HepG2 (cell line): ENCODE data around the gene CHMP2B. TPM values are rescaled to one million over a fixed set of nuclear protein-coding genes. Genes with fewer than 3 reads are reported as not detected.
A peak's percentile ranks its signal among the peaks of the same experiment; 100 is the strongest.

ENCODE experiments used
- ATAC-seq: fragments of 200-7000 bp; cut with Tn5 transposase; 3 replicates; pipeline ENCODE4 v1.9.1; 2020; ENCODE audit warnings: mild to moderate bottlenecking, moderate library complexity
- BruUV-seq: library from RNA; stranded (reverse); fragments of 400-500 nt; replicated peaks from 2 replicates; lab custom pipeline; 2021; lab: Mats Ljungman, UMichigan
- CTCF ChIA-PET: fragments of 300-600 bp; formaldehyde crosslinking; extraction: SDS; loops from one replicate; lab custom pipeline; 2021; ENCODE audit warnings: low total read pairs, inconsistent platforms, low intra/inter-chr PET ratio; lab: Yijun Ruan, JAX
- POLR2A ChIA-PET: fragments of 350-600 bp; sonication (Branson Sonifier 250); formaldehyde crosslinking; loops from one replicate; lab custom pipeline; 2020; ENCODE audit warnings: antibody characterized with exemption, inconsistent platforms; lab: Yijun Ruan, JAX
- DNase-seq: peaks from one replicate; pipeline ENCODE4 v3.0.0-alpha.2; 2015; ENCODE audit warnings: low spot score
- FAIRE-seq: peaks from 3 replicates; lab custom pipeline; 2011; peaks lifted over from hg19 to GRCh38; lab: Jason Lieb, UNC
- H2AFZ ChIP-seq: one replicate; pipeline ENCODE4 v1.6.1; 2011; ENCODE audit warnings: low read length, inconsistent platforms
- H3K27ac ChIP-seq: fragments of 300-600 bp; 3 replicates; pipeline ENCODE4 v1.8.0; 2011; ENCODE audit warnings: mixed run types, mild to moderate bottlenecking, mixed read lengths, low read length, inconsistent platforms; ENCODE audit not compliant: insufficient read depth; ENCODE audit errors: extremely low read length
- H3K27me3 ChIP-seq, 2 experiments: fragments of 200-600 bp in 1 of 2; 2 replicates in 1 of 2; 3 replicates in 1 of 2; pipeline versions ENCODE4 v1.6.0 to v1.8.0; 2011; ENCODE audit warnings: low read length in 2 of 2, mild to moderate bottlenecking in 2 of 2, moderate library complexity in 2 of 2, inconsistent platforms in 1 of 2; ENCODE audit not compliant: insufficient read depth in 2 of 2, control insufficient read depth in 1 of 2
- H3K36me3 ChIP-seq, 2 experiments: fragments of 200-600 bp in 1 of 2; replicated peaks in 1 of 2; 2 replicates in 1 of 2; 3 replicates in 1 of 2; pipeline versions ENCODE4 v1.5.1 to v1.8.0; 2011; ENCODE audit warnings: low read length in 2 of 2, inconsistent platforms in 1 of 2; ENCODE audit not compliant: insufficient read depth in 2 of 2, control insufficient read depth in 1 of 2
- H3K4me1 ChIP-seq: 2 replicates; pipeline ENCODE4 v1.5.1; 2012; ENCODE audit warnings: low read length, inconsistent platforms; ENCODE audit not compliant: insufficient read depth
- H3K4me2 ChIP-seq: 2 replicates; pipeline ENCODE4 v1.6.0; 2011; ENCODE audit warnings: low read depth, low read length, inconsistent platforms
- H3K4me3 ChIP-seq, 3 experiments: fragments of 200-600 bp in 1 of 3; sonication (generic), shearing (Covaris generic) in 1 of 3; replicated peaks in 1 of 3; 2 replicates each; pipeline ENCODE4 v1.5.1; 2011 to 2016; ENCODE audit warnings: low read length in 3 of 3, inconsistent platforms in 2 of 3, low read depth in 2 of 3, mild to moderate bottlenecking in 2 of 3, control low read depth in 1 of 3, mixed read lengths in 1 of 3; ENCODE audit not compliant: insufficient read depth in 1 of 3
- H3K79me2 ChIP-seq: one replicate; pipeline ENCODE4 v1.6.1; 2011; ENCODE audit warnings: low read length, inconsistent platforms; ENCODE audit not compliant: insufficient read depth
- H3K9ac ChIP-seq: 2 replicates; pipeline ENCODE4 v1.6.0; 2011; ENCODE audit warnings: mild to moderate bottlenecking, low read depth, low read length, inconsistent platforms; ENCODE audit not compliant: insufficient read depth
- H3K9me3 ChIP-seq: 2 replicates; pipeline ENCODE4 v1.5.1; 2012; ENCODE audit warnings: mild to moderate bottlenecking, low read length
- H4K20me1 ChIP-seq: 2 replicates; pipeline ENCODE4 v1.6.0; 2011; ENCODE audit warnings: inconsistent platforms, mild to moderate bottlenecking, low read length, moderate library complexity; ENCODE audit not compliant: insufficient read depth
- CTCF ChIP-seq: sonication (generic); formaldehyde crosslinking; IDR thresholded peaks from 2 replicates; pipeline ENCODE4 v1.5.0; 2020; ENCODE audit warnings: mild to moderate bottlenecking, missing genetic modification reagents, moderate library complexity
- FOXK1 ChIP-seq: sonication (generic); formaldehyde crosslinking; IDR thresholded peaks from 2 replicates; pipeline ENCODE4 v1.4.0; 2020; ENCODE audit warnings: low read depth, missing genetic modification reagents, borderline replicate concordance
- KLF12 ChIP-seq: sonication (generic); formaldehyde crosslinking; IDR thresholded peaks from 2 replicates; pipeline ENCODE4 v1.4.0; 2020; ENCODE audit warnings: missing genetic modification reagents, borderline replicate concordance
- MLLT10 ChIP-seq: sonication (generic); formaldehyde crosslinking; IDR thresholded peaks from 2 replicates; pipeline ENCODE4 v1.4.0; 2020; ENCODE audit warnings: missing genetic modification reagents
- SP5 ChIP-seq: IDR thresholded peaks from 2 replicates; pipeline ENCODE4 v1.6.1; 2016; ENCODE audit warnings: low read depth, borderline replicate concordance
- STAG1 ChIP-seq: sonication (generic); formaldehyde crosslinking; IDR thresholded peaks from 2 replicates; pipeline ENCODE4 v1.4.0; 2020; ENCODE audit warnings: missing genetic modification reagents
- XRCC5 ChIP-seq: fragments of 200-400 bp; formaldehyde crosslinking; optimal IDR thresholded peaks from 2 replicates; pipeline ENCODE3; 2017; ENCODE audit warnings: mild to moderate bottlenecking, low read length
- ZBED4 ChIP-seq: sonication (generic); formaldehyde crosslinking; IDR thresholded peaks from 2 replicates; pipeline ENCODE4 v1.4.0; 2020; ENCODE audit warnings: missing genetic modification reagents, borderline replicate concordance
- WGBS: methylation state at CpG from one replicate; pipeline ENCODE4 v1.1.6; 2017; ENCODE audit warnings: low lambda C conversion rate; 5-methylcytosine and 5-hydroxymethylcytosine counted together
- in situ Hi-C: cut with HindIII; loops from 2 replicates; pipeline ENCODE4 v1.10.0; 2017; ENCODE audit warnings: low pct_unique_long_range_greater_than_20kb; ENCODE audit not compliant: extremely low pct_ligation_motif_present
- intact Hi-C: fragments of 100-400 bp; cut with micrococcal nuclease; formaldehyde crosslinking; loops from one replicate; pipeline ENCODE4 v1.10.0; 2022; ENCODE audit not compliant: unreplicated experiment
- polyA plus RNA-seq, 8 experiments: library from polyadenylated mRNA; depleted of rRNA in 3 of 8; stranded (reverse) in 7 of 8; unstranded in 1 of 8; fragments of >200 nt; fragmentation: Illumina TruSeq in 4 of 8; extraction: Trizol in 4 of 8; gene quantifications; 2 replicates each; pipeline versions ENCODE4 v1.2.1 to v1.2.3, GENCODE V29; 2011 to 2016; ENCODE audit warnings: low read depth in 4 of 8, missing spikeins in 1 of 8, mixed read lengths in 1 of 8; ENCODE audit not compliant: insufficient read depth in 1 of 8
- total RNA-seq, 5 experiments: library from RNA; depleted of rRNA; stranded (reverse); fragments of >200 nt; fragmentation: Illumina TruSeq; extraction: Trizol; gene quantifications; 2 replicates each; pipeline ENCODE4 v1.2.3, GENCODE V29; 2016; ENCODE audit warnings: low read depth in 1 of 5
- TF ChIP-seq, protein P1 (sequence below): sonication (generic); formaldehyde crosslinking; IDR thresholded peaks from 2 replicates; pipeline ENCODE4 v1.5.1; 2020; ENCODE audit warnings: missing genetic modification reagents, mild to moderate bottlenecking, borderline replicate concordance
- TF ChIP-seq, protein P2 (sequence below): sonication (generic); formaldehyde crosslinking; IDR thresholded peaks from 2 replicates; pipeline ENCODE4 v1.4.0; 2020; ENCODE audit warnings: missing genetic modification reagents, mild to moderate bottlenecking, borderline replicate concordance

The CHMP2B gene
- total and polyA plus RNA-seq, 2 of the 13 experiments (the other 11 are each of a cell fraction or from before 2014, with no cell fraction given) = 6.9 to 33.5 TPM

DNA sequence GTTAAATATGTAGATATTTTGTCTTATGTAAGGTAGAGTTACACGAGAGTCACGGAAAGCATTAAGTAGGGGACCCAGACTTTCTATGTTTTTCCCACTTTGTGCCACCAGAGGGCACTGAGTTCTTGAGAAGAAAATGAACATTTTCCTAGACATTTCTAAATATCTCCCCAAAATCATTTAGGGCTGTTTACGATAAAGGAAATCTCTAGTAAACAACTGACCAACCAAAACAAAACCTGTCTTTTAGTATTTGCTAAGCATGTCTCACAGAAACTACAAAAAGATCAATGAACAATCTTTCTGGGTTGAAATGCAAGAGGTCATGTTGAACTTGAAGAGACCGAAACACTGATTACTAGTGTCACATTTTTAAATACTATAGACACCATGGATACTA is 33.2 kb downstream of the CHMP2B start:
- peak; percentile 39 for DNase-seq
- no peak overlapping the region for H3K4me3 ChIP-seq
- ChIA-PET POLR2A (no interaction called here), CTCF (no interaction called here)
- no peak overlapping the region for H3K27ac ChIP-seq
- H3K4me1 ChIP-seq = no peaks in the 10 kb centered on the region
- 34% methylated on average over 4 of the region's 4 CpGs for WGBS
- FAIRE-seq = no peak
- H3K4me2 ChIP-seq = no peak overlapping the region
- H3K9me3 ChIP-seq = no peaks in the 10 kb centered on the region
- no peaks in the 10 kb centered on the region for H3K27me3 ChIP-seq
- peak; percentile 44; the same call in 2 of the 3 replicates for ATAC-seq
- H3K36me3 ChIP-seq = no peaks in the 10 kb centered on the region
- H3K79me2 ChIP-seq = no peaks in the 10 kb centered on the region
- H2AFZ ChIP-seq = no peak overlapping the region
- TF ChIP-seq MLLT10 = no peak
- peak; percentile 21; the same call in 1 of the 2 replicates for TF ChIP-seq STAG1 (CRISPR knock-in tag)
- TF ChIP-seq, protein P1, sequence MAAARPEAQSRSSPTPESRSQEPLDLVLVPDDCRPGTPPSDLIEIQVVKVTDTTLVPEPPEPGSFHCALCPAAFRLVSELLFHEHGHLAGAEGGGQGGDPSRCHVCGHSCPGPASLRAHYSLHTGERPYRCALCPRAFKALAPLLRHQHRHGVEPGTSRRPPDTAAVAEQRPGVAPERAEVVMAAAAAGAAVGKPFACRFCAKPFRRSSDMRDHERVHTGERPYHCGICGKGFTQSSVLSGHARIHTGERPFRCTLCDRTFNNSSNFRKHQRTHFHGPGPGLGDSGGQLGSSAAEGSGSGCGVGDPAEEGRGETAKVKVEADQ (CRISPR knock-in tag) = no peak
- TF ChIP-seq FOXK1 (CRISPR knock-in tag) = no peak
- TF ChIP-seq SP5 (CRISPR knock-in tag) = no peak
- TF ChIP-seq XRCC5 = no peak
- TF ChIP-seq KLF12 = no peak
- TF ChIP-seq, protein P2, sequence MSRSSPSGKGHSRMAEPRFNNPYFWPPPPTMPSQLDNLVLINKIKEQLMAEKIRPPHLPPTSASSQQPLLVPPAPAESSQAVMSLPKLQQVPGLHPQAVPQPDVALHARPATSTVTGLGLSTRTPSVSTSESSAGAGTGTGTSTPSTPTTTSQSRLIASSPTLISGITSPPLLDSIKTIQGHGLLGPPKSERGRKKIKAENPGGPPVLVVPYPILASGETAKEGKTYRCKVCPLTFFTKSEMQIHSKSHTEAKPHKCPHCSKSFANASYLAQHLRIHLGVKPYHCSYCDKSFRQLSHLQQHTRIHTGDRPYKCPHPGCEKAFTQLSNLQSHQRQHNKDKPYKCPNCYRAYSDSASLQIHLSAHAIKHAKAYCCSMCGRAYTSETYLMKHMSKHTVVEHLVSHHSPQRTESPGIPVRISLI (CRISPR knock-in tag) = no peak
- TF ChIP-seq CTCF (CRISPR knock-in tag) = peak; percentile 52
- no peak for TF ChIP-seq ZBED4 (CRISPR knock-in tag)
- BruUV-seq = no TSS peak
- intact Hi-C loops (loop anchor here (10.0 kb wide), 1 partner anchor 745 kb away; no protein-coding TSS in a partner anchor), in situ Hi-C loops (no loop called here)
- no peak overlapping the region for H3K9ac ChIP-seq
- no peaks in the 10 kb centered on the region for H4K20me1 ChIP-seq
